Activated B cell treated with CpG ODN at 0.5 μM for 24 hours (primary cell): ENCODE measurements around the gene ZBED1. TPM values are rescaled to one million over a fixed set of nuclear protein-coding genes. Genes with fewer than 3 reads are reported as not detected.
"Not testable (repeated sequence)": the region's sequence is repeated elsewhere in the genome, so short reads cannot be mapped to it uniquely, and the experiment has no call there.

Experiments
- ATAC-seq: fragments of 200-7000 bp; cut with Tn5 transposase; one replicate; pipeline ENCODE4 v1.10.0; 2021; ENCODE audit warnings: low read depth, mild to moderate bottlenecking, moderate library complexity
- CTCF ChIA-PET: fragments of 350-600 bp; sonication (Branson Sonifier 250); formaldehyde crosslinking; loops from one replicate; lab custom pipeline; 2021; ENCODE audit warnings: antibody characterized with exemption; lab: Charles Lee
- POLR2A ChIA-PET: fragments of 350-600 bp; sonication (Branson Sonifier 250); formaldehyde crosslinking; loops from one replicate; lab custom pipeline; 2021; ENCODE audit warnings: antibody characterized with exemption; lab: Charles Lee
- DNase-seq: peaks from one replicate; pipeline ENCODE4 v3.0.0; 2022
- H3K27ac Mint-ChIP-seq: one replicate; pipeline ENCODE4 v1.8.0; 2020; ENCODE audit warnings: mixed read lengths
- H3K27me3 Mint-ChIP-seq: one replicate; pipeline ENCODE4 v1.8.0; 2021; ENCODE audit warnings: mixed read lengths
- H3K36me3 Mint-ChIP-seq: one replicate; pipeline ENCODE4 v1.8.0; 2021; ENCODE audit warnings: low read depth, mixed read lengths
- H3K4me1 Mint-ChIP-seq: one replicate; pipeline ENCODE4 v1.8.0; 2021; ENCODE audit warnings: mixed read lengths
- H3K4me3 Mint-ChIP-seq: one replicate; pipeline ENCODE4 v1.8.0; 2020; ENCODE audit warnings: mild to moderate bottlenecking, mixed read lengths
- H3K9me3 Mint-ChIP-seq: one replicate; pipeline ENCODE4 v1.8.0; 2020; ENCODE audit warnings: mixed read lengths
- intact Hi-C: fragments of 100-400 bp; cut with micrococcal nuclease; formaldehyde crosslinking; loops from one replicate; pipeline ENCODE4 v1.15.1; 2024
- total RNA-seq: library from RNA; stranded (reverse); gene quantifications from 2 replicates; pipeline ENCODE4 v1.2.3, GENCODE V29; 2022
- TF ChIP-seq, protein P1 (sequence below): fragments of 200-600 bp; IDR thresholded peaks from one replicate; pipeline ENCODE4 v1.8.0; 2022; ENCODE audit warnings: antibody characterized with exemption, mild to moderate bottlenecking

Gene ZBED1
- total RNA-seq, 1 donor from 2014 or later = 50.1 TPM

- H3K4me3 Mint-ChIP-seq = peak overlapping the region; percentile 2
- H3K27ac Mint-ChIP-seq = peak overlapping the region; percentile 46
These were observed 25.6 kb upstream of the ZBED1 start for GRCh38 chrX:2526390-2526789.

DNA sequence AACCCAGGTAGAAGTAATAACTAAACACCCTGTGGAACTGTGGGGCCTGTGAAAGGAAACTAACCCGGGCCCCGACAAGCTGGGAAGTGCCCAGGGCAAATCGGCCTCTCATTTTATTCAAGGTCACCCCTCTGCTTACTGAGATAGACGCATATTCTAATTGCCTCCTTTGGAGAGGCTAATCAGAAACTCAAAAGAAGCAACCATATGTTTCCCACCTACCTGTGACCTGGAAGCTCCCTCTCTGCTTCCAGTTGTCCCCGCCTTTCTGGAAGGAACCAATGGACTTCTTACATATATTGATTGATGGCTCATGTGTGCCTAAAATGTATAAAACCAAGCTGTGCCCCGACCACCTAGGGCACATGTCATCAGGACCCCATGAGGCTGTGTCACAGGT, 23.1 kb upstream of the ZBED1 start:
- TF ChIP-seq, protein P1, sequence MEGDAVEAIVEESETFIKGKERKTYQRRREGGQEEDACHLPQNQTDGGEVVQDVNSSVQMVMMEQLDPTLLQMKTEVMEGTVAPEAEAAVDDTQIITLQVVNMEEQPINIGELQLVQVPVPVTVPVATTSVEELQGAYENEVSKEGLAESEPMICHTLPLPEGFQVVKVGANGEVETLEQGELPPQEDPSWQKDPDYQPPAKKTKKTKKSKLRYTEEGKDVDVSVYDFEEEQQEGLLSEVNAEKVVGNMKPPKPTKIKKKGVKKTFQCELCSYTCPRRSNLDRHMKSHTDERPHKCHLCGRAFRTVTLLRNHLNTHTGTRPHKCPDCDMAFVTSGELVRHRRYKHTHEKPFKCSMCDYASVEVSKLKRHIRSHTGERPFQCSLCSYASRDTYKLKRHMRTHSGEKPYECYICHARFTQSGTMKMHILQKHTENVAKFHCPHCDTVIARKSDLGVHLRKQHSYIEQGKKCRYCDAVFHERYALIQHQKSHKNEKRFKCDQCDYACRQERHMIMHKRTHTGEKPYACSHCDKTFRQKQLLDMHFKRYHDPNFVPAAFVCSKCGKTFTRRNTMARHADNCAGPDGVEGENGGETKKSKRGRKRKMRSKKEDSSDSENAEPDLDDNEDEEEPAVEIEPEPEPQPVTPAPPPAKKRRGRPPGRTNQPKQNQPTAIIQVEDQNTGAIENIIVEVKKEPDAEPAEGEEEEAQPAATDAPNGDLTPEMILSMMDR = no peak
- peaks cover 5% of the 10 kb centered on the region for H3K36me3 Mint-ChIP-seq
- CTCF ChIA-PET = no interaction called here
- ATAC-seq (no peak), DNase-seq (no peak)
- no peak overlapping the region for H3K4me3 Mint-ChIP-seq
- peaks cover 12% of the 10 kb centered on the region for H3K9me3 Mint-ChIP-seq
- peaks cover 14% of the 10 kb centered on the region for H3K4me1 Mint-ChIP-seq
- POLR2A ChIA-PET = no interaction called here
- H3K27me3 Mint-ChIP-seq = peaks cover 8% of the 10 kb centered on the region
- intact Hi-C loops = loop anchor here (5.0 kb wide), 3 partner anchors 53 to 1072 kb away; partner anchors contain the start of gene ASMTL
- H3K27ac Mint-ChIP-seq = no peak overlapping the region

More at GRCh38 chrX:2526390-2526789, 25.6 kb upstream of the ZBED1 start:
- Mint-ChIP-seq H3K27me3 (peaks cover 8% of the 10 kb centered on the region), H3K36me3 (peaks cover 5% of the 10 kb centered on the region), H3K4me1 (peaks cover 14% of the 10 kb centered on the region), H3K9me3 (peaks cover 12% of the 10 kb centered on the region)
- CTCF ChIA-PET = no interaction called here
- intact Hi-C loops = no loop called here
- TF ChIP-seq, protein P1 = no peak
- POLR2A ChIA-PET = no interaction called here
- DNase-seq (no peak), ATAC-seq (peak; percentile 70)

DNA sequence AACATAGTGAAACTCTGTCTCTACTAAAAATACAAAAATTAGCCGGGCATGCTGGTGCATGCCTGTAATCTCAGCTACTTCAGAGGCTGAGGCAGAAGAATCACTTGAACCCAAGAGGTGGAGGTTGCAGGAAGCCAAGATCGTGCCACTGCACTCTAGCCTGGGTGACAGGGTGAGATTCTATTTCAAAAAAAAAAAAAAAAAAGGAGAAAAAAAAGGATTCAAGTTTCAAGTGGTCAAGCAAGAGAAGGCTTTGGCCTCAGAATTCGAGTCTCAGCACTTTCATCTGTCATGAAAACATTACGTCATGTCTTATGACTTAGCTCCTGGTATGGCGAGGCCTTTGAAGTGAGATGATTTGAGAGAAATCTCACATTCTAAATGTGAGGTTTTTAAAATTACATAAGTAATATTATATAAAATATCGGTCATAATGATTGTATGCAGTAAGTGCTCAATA, 21.2 kb upstream of the ZBED1 start:
- Mint-ChIP-seq H3K4me3 (peak overlapping the region; percentile 71), H3K9me3 (peaks cover 6% of the 10 kb centered on the region), H3K36me3 (peaks cover 4% of the 10 kb centered on the region), H3K27me3 (no peaks in the 10 kb centered on the region), H3K4me1 (peaks cover 28% of the 10 kb centered on the region), H3K27ac (no peak overlapping the region)
- DNase-seq (no peak), ATAC-seq (no peak)
- ChIA-PET POLR2A (no interaction called here), CTCF (no interaction called here)
- TF ChIP-seq, protein P1 = no peak
- intact Hi-C loops = loop anchor here (1.0 to 5.0 kb wide), 4 partner anchors 22 to 1070 kb away; partner anchors contain the start of genes ASMTL, DHRSX and ZBED1

DNA sequence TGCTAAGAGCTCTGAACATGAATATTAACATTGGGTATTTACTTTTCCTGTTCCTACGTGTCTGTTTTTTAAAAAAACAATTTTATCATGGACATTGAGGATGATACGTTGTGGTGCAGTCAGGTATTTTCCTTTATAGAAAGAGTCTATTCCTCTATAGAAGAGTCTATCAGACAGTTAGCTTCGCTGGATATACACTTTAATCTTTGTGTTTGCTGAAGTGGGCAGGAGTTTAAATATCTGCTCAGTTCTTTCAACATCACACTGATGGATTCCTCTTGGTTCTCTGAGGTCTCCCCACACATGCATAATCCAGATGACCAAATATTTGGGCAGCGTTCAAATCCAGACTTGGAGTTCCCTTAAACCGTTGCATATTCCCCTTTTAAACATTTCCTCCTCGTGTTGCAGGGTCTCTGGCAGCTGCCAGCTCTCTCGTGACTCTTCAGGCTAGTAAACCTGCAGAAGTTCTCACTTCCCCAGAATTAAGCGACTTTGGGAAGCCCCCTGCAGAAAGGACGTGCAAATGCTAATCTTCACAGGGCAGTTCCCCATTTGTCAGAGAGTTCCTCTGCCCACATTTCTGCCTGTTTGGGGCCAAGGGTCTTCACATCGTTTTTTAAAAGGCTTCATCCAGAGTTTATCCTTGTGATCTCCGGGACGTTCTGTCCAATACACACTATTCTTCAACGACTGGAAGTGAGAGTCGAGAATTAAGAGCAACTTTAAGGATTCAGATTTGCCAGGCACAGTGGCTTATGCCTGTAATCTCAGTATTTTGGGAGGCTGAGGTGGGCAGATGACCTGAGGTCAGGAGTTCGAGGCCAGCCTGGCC, 20.5 kb upstream of the ZBED1 start:
- DNase-seq = peak; percentile 34

DNA sequence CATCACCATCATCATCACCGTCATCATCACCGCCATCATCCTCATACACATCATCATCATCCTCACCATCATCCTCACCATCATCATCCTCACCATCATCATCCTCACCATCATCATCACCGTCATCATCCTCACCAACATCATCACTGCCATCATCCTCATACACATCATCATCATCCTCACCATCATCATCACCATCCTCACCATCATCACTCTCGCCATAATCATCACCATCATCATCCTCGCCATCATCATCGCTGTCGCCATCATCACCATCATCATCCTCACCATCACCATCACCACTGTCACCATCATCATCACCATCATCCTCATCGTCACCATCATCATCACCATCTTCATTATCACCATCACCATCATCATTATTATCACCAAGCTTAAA, 19.8 kb upstream of the ZBED1 start:
- Mint-ChIP-seq H3K36me3 (no peaks in the 10 kb centered on the region), H3K27ac (no peak overlapping the region), H3K4me1 (peaks cover 31% of the 10 kb centered on the region), H3K4me3 (no peak overlapping the region), H3K27me3 (no peaks in the 10 kb centered on the region), H3K9me3 (peaks cover 2% of the 10 kb centered on the region)
- TF ChIP-seq, protein P1 = no peak
- DNase-seq (no peak), ATAC-seq (no peak)
- CTCF ChIA-PET = no interaction called here
- intact Hi-C loops = loop anchor here (5.0 kb wide), 3 partner anchors 57 to 1068 kb away; partner anchors contain the start of gene ASMTL
- POLR2A ChIA-PET = no interaction called here

More for the DNA sequence above, 20.5 kb upstream of the ZBED1 start:
- intact Hi-C loops = loop anchor here (1.0 to 5.0 kb wide), 4 partner anchors 21 to 1069 kb away; partner anchors contain the start of genes ASMTL, DHRSX and ZBED1
- H3K27ac Mint-ChIP-seq = no peak overlapping the region
- H3K9me3 Mint-ChIP-seq = peaks cover 2% of the 10 kb centered on the region
- H3K27me3 Mint-ChIP-seq = no peaks in the 10 kb centered on the region
- peak; percentile 88 for ATAC-seq
- ChIA-PET CTCF (no interaction called here), POLR2A (no interaction called here)
- H3K4me3 Mint-ChIP-seq = peak overlapping the region; percentile 71
- H3K4me1 Mint-ChIP-seq = peaks cover 28% of the 10 kb centered on the region
- TF ChIP-seq, protein P1 = no peak
- H3K36me3 Mint-ChIP-seq = no peaks in the 10 kb centered on the region

DNA sequence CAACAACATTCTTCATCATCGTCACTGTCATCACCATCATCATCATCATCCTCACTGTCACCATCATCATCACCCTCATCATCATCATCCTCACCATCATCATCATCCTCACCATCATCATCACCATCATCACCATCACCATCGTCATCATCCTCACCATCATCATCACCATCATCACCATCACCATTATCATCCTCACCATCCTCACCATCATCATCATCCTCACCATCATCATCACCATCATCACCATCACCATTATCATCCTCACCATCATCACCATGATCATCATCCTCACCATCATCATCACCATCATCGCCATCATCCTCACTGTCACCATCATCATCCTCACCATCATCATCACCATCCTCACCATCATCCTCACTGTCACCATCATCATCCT, 18.9 kb upstream of the ZBED1 start:
- DNase-seq, POLR2A ChIA-PET, ATAC-seq, H3K27me3 Mint-ChIP-seq, CTCF ChIA-PET, H3K4me3 Mint-ChIP-seq, H3K27ac Mint-ChIP-seq, H3K9me3 Mint-ChIP-seq, H3K36me3 Mint-ChIP-seq: not testable (repeated sequence)
- peaks cover 37% of the 10 kb centered on the region for H3K4me1 Mint-ChIP-seq
- intact Hi-C loops = loop anchor here (5.0 to 10.0 kb wide), 5 partner anchors 58 to 1127 kb away; partner anchors contain the start of genes ASMTL and SLC25A6
